Loucy (cell line): ENCODE data around the gene STRN4.
A peak's percentile ranks its signal among the peaks of the same experiment; 100 is the strongest.

Experiments used
- H2AFZ ChIP-seq: fragments of 200-600 bp; sonication (generic); 2 replicates; pipeline ENCODE4 v1.6.0; 2016; ENCODE audit warnings: antibody characterized with exemption, mild to moderate bottlenecking, low read length, moderate library complexity
- H3F3A ChIP-seq: fragments of 200-600 bp; 2 replicates; pipeline ENCODE4 v1.6.0; 2016; ENCODE audit warnings: antibody characterized with exemption, low read depth, mild to moderate bottlenecking
- H3K27me3 ChIP-seq: fragments of 200-600 bp; sonication (generic); 2 replicates; pipeline ENCODE4 v1.6.1; 2014; ENCODE audit warnings: low read length, mild to moderate bottlenecking; ENCODE audit not compliant: insufficient read depth, poor library complexity, severe bottlenecking
- H3K36me3 ChIP-seq: fragments of 200-600 bp; sonication (generic); 2 replicates; pipeline ENCODE4 v1.6.1; 2016; ENCODE audit warnings: low read length; ENCODE audit not compliant: insufficient read depth
- H3K4me1 ChIP-seq: fragments of 200-600 bp; sonication (generic); 2 replicates; pipeline ENCODE4 v1.5.1; 2014; ENCODE audit warnings: low read length, mild to moderate bottlenecking; ENCODE audit not compliant: insufficient read depth, poor library complexity, severe bottlenecking
- H3K4me2 ChIP-seq: fragments of 200-600 bp; sonication (generic); 2 replicates; pipeline ENCODE4 v1.6.0; 2014; ENCODE audit warnings: antibody characterized with exemption, low read length, low read depth, mild to moderate bottlenecking; ENCODE audit not compliant: poor library complexity, severe bottlenecking
- H3K4me3 ChIP-seq: fragments of 200-600 bp; sonication (generic); 2 replicates; pipeline ENCODE4 v1.5.1; 2014; ENCODE audit warnings: low read length, mild to moderate bottlenecking, mixed read lengths; ENCODE audit not compliant: poor library complexity, severe bottlenecking
- H3K79me2 ChIP-seq: fragments of 200-600 bp; sonication (generic); 2 replicates; pipeline ENCODE4 v1.6.1; 2014; ENCODE audit warnings: low read length; ENCODE audit not compliant: insufficient read depth
- H3K9ac ChIP-seq: fragments of 200-600 bp; sonication (generic); 2 replicates; pipeline ENCODE4 v1.6.0; 2014; ENCODE audit warnings: mild to moderate bottlenecking, low read depth, low read length, moderate library complexity; ENCODE audit not compliant: poor library complexity, severe bottlenecking
- H3K9me2 ChIP-seq: fragments of 200-600 bp; sonication (generic); replicated peaks from 2 replicates; pipeline ENCODE4 v1.6.1; 2016; ENCODE audit warnings: low read depth, low read length, mixed read lengths
- H3K9me3 ChIP-seq: fragments of 200-600 bp; sonication (generic); 2 replicates; pipeline ENCODE4 v1.6.1; 2014; ENCODE audit warnings: mild to moderate bottlenecking, antibody characterized with exemption, low read length, low read depth; ENCODE audit not compliant: insufficient read depth
- H4K20me1 ChIP-seq: fragments of 200-600 bp; sonication (generic); 2 replicates; pipeline ENCODE4 v1.6.0; 2014; ENCODE audit warnings: antibody characterized with exemption, low read length, mild to moderate bottlenecking; ENCODE audit not compliant: insufficient read depth, poor library complexity, severe bottlenecking
- CTCF ChIP-seq: fragments of 200-600 bp; sonication (generic); conservative IDR thresholded peaks from 2 replicates; pipeline ENCODE4 v1.5.1; 2014; ENCODE audit warnings: mild to moderate bottlenecking, antibody characterized with exemption, low read length
- EZH2phosphoT487 ChIP-seq: fragments of 200-600 bp; IDR thresholded peaks from 2 replicates; pipeline ENCODE4 v1.6.1; 2018; ENCODE audit warnings: antibody characterized with exemption, mild to moderate bottlenecking, moderate library complexity, borderline replicate concordance

STRN4 gene

GRCh38 chr19:46785054-46785979, 39.1 kb upstream of the STRN4 start:
- no peaks in the 10 kb centered on the region for H3F3A ChIP-seq
- peaks cover 73% of the 10 kb centered on the region for H4K20me1 ChIP-seq
- peaks cover 26% of the 10 kb centered on the region; the same call in 1 of the 2 replicates for H3K36me3 ChIP-seq

GRCh38 chr19:46784262-46785053, 38.2 kb upstream of the STRN4 start:
- Histone ChIP-seq H3K4me2 (peak overlapping the region; percentile 99), H3F3A (no peaks in the 10 kb centered on the region), H2AFZ (no peak overlapping the region), H3K9me2 (no peaks in the 10 kb centered on the region), H3K9me3 (no peaks in the 10 kb centered on the region), H3K36me3 (peaks cover 29% of the 10 kb centered on the region; the same call in 1 of the 2 replicates), H4K20me1 (peaks cover 77% of the 10 kb centered on the region), H3K79me2 (peaks cover 84% of the 10 kb centered on the region), H3K4me1 (peaks cover 32% of the 10 kb centered on the region), H3K27me3 (peaks cover 5% of the 10 kb centered on the region), H3K4me3 (peak overlapping the region; percentile 79), H3K9ac (peak overlapping the region; percentile 99)
- TF ChIP-seq EZH2phosphoT487 (no peak), CTCF (peak; percentile 64)

More at GRCh38 chr19:46785054-46785979, 39.1 kb upstream of the STRN4 start:
- TF ChIP-seq EZH2phosphoT487, result no peak
- TF ChIP-seq CTCF, result no peak
- H3K79me2 ChIP-seq, result peaks cover 80% of the 10 kb centered on the region
- peak overlapping the region; percentile 99 for H3K4me2 ChIP-seq
- H3K4me1 ChIP-seq, result peaks cover 33% of the 10 kb centered on the region
- H3K9me2 ChIP-seq, result no peaks in the 10 kb centered on the region
- no peaks in the 10 kb centered on the region for H3K9me3 ChIP-seq
- H3K9ac ChIP-seq, result peak overlapping the region; percentile 99
- H3K4me3 ChIP-seq, result peak overlapping the region; percentile 79
- H3K27me3 ChIP-seq, result peaks cover 5% of the 10 kb centered on the region
- H2AFZ ChIP-seq, result no peak overlapping the region

GRCh38 chr19:46783670-46784069, 37.4 kb upstream of the STRN4 start:
- H3K79me2 ChIP-seq, result peaks cover 91% of the 10 kb centered on the region
- H3K9me3 ChIP-seq, result no peaks in the 10 kb centered on the region
- H3K4me2 ChIP-seq, result peak overlapping the region; percentile 99
- peaks cover 5% of the 10 kb centered on the region for H3K27me3 ChIP-seq
- peak overlapping the region; percentile 79 for H3K4me3 ChIP-seq
- no peaks in the 10 kb centered on the region for H3F3A ChIP-seq
- peaks cover 81% of the 10 kb centered on the region for H4K20me1 ChIP-seq
- peaks cover 37% of the 10 kb centered on the region; the same call in 1 of the 2 replicates for H3K36me3 ChIP-seq
- peaks cover 27% of the 10 kb centered on the region for H3K4me1 ChIP-seq
- no peaks in the 10 kb centered on the region for H3K9me2 ChIP-seq
- H2AFZ ChIP-seq, result no peak overlapping the region
- TF ChIP-seq EZH2phosphoT487 (no peak), CTCF (no peak)
- peak overlapping the region; percentile 99 for H3K9ac ChIP-seq
